ENCODE results near the gene SNPH. TPM values are rescaled to one million over a fixed set of nuclear protein-coding genes. Genes with fewer than 3 reads are reported as not detected.

The SNPH gene
- polyA plus RNA-seq, 2 of the 4 experiments (the other 2 are of a cell fraction): 1.1 to 5.2 TPM

GRCh38 chr20:1317545-1318255 lies 51.6 kb downstream of the SNPH start (continued):
- TF ChIP-seq E2F6 (IDR thresholded peaks at IDR 0.05; ENCODE audit: borderline replicate concordance, low read depth) (no peak), ZSCAN20 (CRISPR knock-in tag; IDR thresholded peaks at IDR 0.05) (no peak), CHD2 (IDR thresholded peaks at IDR 0.05; ENCODE audit: low read length, partially characterized antibody) (no peak), TFCP2L1 (CRISPR knock-in tag; IDR thresholded peaks at IDR 0.05) (no peak), HEYL (CRISPR knock-in tag; IDR thresholded peaks at IDR 0.05) (no peak)
- TF ChIP-seq, protein P1, sequence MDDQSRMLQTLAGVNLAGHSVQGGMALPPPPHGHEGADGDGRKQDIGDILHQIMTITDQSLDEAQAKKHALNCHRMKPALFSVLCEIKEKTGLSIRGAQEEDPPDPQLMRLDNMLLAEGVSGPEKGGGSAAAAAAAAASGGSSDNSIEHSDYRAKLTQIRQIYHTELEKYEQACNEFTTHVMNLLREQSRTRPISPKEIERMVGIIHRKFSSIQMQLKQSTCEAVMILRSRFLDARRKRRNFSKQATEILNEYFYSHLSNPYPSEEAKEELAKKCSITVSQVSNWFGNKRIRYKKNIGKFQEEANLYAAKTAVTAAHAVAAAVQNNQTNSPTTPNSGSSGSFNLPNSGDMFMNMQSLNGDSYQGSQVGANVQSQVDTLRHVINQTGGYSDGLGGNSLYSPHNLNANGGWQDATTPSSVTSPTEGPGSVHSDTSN (IDR thresholded peaks at IDR 0.05): no peak

DNA sequence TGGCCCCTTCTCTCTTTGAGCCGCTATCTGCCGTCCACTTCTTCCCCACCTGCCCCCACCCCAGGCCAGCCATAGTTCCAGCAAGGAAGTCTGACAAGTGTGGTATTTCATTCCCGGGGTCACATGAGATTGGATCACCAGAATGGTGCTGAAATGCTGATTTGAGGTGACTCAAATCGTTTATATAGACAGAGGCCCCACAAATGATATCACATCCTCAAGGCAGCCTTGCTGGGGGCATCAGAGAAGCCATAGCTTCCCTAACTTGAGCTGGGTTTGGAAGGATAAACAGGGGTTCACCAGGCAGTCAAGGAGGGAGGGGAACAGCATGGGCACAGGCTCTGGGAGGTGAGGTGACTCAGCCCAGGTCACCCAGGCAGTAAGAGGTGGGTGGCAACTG lies 53.0 kb downstream of the SNPH start:
- WGBS (ENCODE audit: missing lambda C conversion rate): 49% methylated on average over 4 of the region's 4 CpGs

DNA sequence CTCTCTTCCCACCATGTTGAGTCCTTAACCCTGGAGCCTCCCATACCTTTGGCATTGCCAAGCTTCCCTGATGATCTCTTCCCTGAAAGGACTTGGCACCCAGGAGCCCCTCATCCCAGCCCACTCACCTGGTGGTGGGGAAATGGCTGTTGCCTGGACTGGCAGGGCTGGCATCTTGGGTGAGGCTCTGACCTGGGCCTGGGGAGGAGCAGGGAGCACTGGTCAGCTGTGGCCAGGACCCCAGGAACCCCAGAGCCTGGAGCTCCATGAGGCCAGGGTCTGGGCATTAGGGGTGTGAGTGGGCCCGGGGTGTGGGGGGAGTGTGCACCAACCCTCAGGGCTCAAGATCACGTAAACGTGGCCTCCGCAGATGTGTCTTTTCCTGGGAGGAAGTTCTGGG lies 53.4 kb downstream of the SNPH start:
- no peak for DNase-seq (ENCODE audit: low read depth in 1 of 2, low spot score in 1 of 2)
- ChIA-PET CTCF (interaction anchor here (0.8 to 1.6 kb wide), 4 partner anchors 9 to 184 kb away, joined by 3 to 5 read pairs (median 4); no protein-coding TSS in a partner anchor), POLR2A (no interaction called here)
- Histone ChIP-seq H3K4me1 (peaks cover 4% of the 10 kb centered on the region; the same call in 1 of the 3 replicates), H3K9me3 (no peaks in the 10 kb centered on the region), H3K4me2 (no peak overlapping the region), H3K27ac (no peak overlapping the region), H3K4me3 (no peak overlapping the region)
- no peak for FAIRE-seq
- WGBS (ENCODE audit: missing lambda C conversion rate): 82% methylated on average over 4 of the region's 4 CpGs
- no peak for ATAC-seq
- TF ChIP-seq POLR2A (IDR thresholded peaks at IDR 0.05; ENCODE audit: low read length): no peak
- no peak for TF ChIP-seq PHF8 (IDR thresholded peaks at IDR 0.05; ENCODE audit: borderline replicate concordance, low read depth)
- no peak for TF ChIP-seq NR3C1 (IDR thresholded peaks at IDR 0.05)
- TF ChIP-seq EHF (CRISPR knock-in tag; IDR thresholded peaks at IDR 0.05): no peak
- no peak for TF ChIP-seq MAZ (IDR thresholded peaks at IDR 0.05; ENCODE audit: borderline replicate concordance, low read depth, low read length)
- TF ChIP-seq ZC3H11A (IDR thresholded peaks at IDR 0.05): no peak
- TF ChIP-seq HOXB5 (CRISPR knock-in tag; IDR thresholded peaks at IDR 0.05): no peak
- TF ChIP-seq ATOH8 (CRISPR knock-in tag; IDR thresholded peaks at IDR 0.05; ENCODE audit: low read depth): no peak
- TF ChIP-seq TP53 (CRISPR knock-in tag; IDR thresholded peaks at IDR 0.05): no peak

More for the DNA sequence above, 53.0 kb downstream of the SNPH start:
- FAIRE-seq (no peak), ATAC-seq (no peak), DNase-seq (ENCODE audit: low read depth in 1 of 2, low spot score in 1 of 2) (no peak)
- no peak overlapping the region for H3K4me3 ChIP-seq
- no peaks in the 10 kb centered on the region; the same call in 2 of the 3 replicates for H3K4me1 ChIP-seq
- no peak overlapping the region for H3K4me2 ChIP-seq
- no peak for TF ChIP-seq HOXA7 (CRISPR knock-in tag; IDR thresholded peaks at IDR 0.05)
- no peak for TF ChIP-seq ZNF302 (CRISPR knock-in tag; IDR thresholded peaks at IDR 0.05)
- no peak for TF ChIP-seq FOXS1 (CRISPR knock-in tag; IDR thresholded peaks at IDR 0.05)
- TF ChIP-seq, protein P2, sequence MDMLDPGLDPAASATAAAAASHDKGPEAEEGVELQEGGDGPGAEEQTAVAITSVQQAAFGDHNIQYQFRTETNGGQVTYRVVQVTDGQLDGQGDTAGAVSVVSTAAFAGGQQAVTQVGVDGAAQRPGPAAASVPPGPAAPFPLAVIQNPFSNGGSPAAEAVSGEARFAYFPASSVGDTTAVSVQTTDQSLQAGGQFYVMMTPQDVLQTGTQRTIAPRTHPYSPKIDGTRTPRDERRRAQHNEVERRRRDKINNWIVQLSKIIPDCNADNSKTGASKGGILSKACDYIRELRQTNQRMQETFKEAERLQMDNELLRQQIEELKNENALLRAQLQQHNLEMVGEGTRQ (IDR thresholded peaks at IDR 0.05): no peak
- no peak for TF ChIP-seq GATA3 (IDR thresholded peaks at IDR 0.05; ENCODE audit: borderline replicate concordance)
- no peak for TF ChIP-seq SREBF2 (IDR thresholded peaks at IDR 0.05)
- no peak for TF ChIP-seq ESRRA (IDR thresholded peaks at IDR 0.05; ENCODE audit: borderline replicate concordance, low read length)
- TF ChIP-seq, protein P3, sequence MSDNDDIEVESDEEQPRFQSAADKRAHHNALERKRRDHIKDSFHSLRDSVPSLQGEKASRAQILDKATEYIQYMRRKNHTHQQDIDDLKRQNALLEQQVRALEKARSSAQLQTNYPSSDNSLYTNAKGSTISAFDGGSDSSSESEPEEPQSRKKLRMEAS (IDR thresholded peaks at IDR 0.05): no peak
- TF ChIP-seq ZC3H11A (IDR thresholded peaks at IDR 0.05): no peak
- no peak for TF ChIP-seq CHD2 (IDR thresholded peaks at IDR 0.05; ENCODE audit: low read length, partially characterized antibody)
- no peak for TF ChIP-seq CBX2 (IDR thresholded peaks at IDR 0.05; ENCODE audit: borderline replicate concordance, low read depth)
- TF ChIP-seq ATOH8 (CRISPR knock-in tag; IDR thresholded peaks at IDR 0.05; ENCODE audit: low read depth): no peak
- TF ChIP-seq EP300 (IDR thresholded peaks at IDR 0.05): no peak
- no peak for TF ChIP-seq SMC3 (IDR thresholded peaks at IDR 0.05)
- no peak for TF ChIP-seq MAFK (IDR thresholded peaks at IDR 0.05; ENCODE audit: partially characterized antibody)
- H3K27ac ChIP-seq: no peak overlapping the region
- ChIA-PET CTCF (interaction anchor here (0.8 to 1.6 kb wide), 4 partner anchors 9 to 184 kb away, joined by 3 to 5 read pairs (median 4); no protein-coding TSS in a partner anchor), POLR2A (no interaction called here)
- no peaks in the 10 kb centered on the region for H3K9me3 ChIP-seq
